Measurements from ENCODE around the gene HSD11B2.

Gene HSD11B2

DNA sequence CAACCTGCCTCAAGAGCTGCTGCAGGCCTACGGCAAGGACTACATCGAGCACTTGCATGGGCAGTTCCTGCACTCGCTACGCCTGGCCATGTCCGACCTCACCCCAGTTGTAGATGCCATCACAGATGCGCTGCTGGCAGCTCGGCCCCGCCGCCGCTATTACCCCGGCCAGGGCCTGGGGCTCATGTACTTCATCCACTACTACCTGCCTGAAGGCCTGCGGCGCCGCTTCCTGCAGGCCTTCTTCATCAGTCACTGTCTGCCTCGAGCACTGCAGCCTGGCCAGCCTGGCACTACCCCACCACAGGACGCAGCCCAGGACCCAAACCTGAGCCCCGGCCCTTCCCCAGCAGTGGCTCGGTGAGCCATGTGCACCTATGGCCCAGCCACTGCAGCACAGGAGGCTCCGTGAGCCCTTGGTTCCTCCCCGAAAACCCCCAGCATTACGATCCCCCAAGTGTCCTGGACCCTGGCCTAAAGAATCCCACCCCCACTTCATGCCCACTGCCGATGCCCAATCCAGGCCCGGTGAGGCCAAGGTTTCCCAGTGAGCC is 5.8 kb downstream of the HSD11B2 start:
- no peak for DNase-seq

DNA sequence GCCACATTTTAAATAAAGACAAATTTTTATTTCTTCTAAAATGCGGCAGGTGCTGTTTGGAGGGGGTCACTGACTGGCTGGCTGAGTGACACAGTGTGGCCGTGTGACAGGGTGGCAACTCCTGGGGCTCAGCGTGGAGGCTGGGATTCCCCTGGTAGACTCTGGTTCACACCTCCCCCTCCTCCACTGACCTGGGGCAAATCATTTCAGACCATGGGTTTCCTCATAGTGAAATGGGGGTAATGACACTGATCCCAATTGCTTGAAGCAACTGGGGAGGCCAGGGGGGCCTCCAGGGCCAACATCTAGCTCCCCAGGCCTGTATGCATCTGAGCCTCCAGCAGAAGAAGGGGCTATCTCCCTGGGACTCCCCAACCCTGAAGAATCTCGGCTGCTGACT is 6.6 kb downstream of the HSD11B2 start:
- no peak for DNase-seq

DNA sequence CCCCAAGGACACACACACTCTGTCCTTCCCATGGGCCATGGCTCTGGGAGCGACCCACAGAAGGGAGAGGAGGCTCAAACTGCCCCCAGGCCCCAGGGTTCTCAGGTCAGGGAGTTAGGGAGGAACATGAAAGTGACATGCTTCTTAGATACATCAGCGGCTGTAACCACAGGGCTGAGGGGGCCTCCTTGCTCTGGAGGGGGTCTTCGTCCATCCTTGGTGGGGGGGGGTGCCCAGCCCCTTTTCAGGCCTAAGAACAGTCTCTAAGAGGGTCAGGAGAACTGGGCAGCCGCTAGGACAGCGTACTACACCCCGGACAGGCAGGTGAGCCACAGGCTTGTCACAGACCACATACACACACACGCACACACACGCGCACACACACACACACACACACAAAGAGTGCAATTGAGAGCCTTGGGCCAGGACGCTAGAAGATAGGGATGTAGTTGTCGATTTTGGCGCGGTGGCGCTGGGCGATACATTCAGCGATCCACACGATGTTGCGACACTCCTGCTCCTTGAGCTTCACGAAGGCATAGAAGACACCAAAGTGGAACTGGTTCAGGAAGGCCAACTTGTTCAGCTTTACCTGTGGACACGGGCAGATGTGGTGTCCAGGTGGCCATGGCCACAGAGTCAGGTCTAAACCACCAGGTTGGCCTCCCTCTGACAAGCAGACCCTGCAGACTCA is 7.3 kb downstream of the HSD11B2 start:
- DNase-seq = no peak

DNA sequence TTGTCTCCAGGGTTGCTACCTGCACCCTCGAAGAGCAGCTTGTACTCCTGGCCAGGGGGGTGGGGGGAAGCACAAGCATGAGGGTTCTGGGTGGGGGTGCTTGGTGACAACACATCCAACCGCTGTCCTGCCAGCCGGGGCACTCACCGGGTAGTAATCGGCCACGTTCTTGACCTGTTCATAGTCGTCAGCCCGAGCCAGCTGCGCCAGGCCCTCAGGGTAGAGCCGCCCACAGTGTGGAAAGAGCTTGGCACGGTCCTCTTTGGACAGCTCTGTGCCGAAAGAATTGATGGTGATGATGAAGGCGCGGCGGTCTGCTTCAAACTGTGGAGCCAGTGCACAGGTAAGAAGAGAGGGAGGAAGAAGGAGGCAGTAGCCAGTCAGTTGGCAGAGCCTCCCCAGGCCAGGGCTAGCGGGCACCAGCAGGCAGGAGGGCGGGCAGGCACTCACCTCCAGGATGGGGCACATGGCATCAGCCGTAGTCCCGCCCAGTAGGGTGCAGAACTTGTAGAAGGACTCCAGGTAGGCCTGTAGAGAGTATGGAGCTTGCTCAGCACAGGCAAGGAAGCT is 8.0 kb downstream of the HSD11B2 start:
- DNase-seq = no peak

DNA sequence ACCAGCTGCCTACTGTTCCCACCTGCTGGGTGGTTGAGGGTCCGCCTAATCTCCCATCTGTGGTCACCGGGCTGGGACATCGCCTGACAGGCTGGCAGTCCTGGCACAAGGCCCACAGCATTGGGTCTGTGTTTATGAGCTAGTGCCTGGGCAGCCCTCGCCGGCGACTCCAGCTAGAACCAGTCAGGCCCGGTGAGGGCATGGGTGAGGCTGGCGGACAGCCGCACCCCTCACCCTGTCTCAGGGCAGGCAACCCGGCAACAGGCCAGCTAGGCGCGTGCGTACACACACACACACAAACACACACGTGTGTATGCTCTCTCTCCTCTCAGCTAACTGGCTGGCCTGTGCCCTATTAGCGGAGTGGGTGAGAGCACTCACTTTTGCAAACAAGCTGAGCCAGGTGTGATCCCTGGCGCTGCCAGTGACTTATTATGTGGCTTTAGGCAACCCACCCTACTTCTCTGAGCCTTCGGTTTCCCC is 10.4 kb downstream of the HSD11B2 start:
- no peak for DNase-seq

DNA sequence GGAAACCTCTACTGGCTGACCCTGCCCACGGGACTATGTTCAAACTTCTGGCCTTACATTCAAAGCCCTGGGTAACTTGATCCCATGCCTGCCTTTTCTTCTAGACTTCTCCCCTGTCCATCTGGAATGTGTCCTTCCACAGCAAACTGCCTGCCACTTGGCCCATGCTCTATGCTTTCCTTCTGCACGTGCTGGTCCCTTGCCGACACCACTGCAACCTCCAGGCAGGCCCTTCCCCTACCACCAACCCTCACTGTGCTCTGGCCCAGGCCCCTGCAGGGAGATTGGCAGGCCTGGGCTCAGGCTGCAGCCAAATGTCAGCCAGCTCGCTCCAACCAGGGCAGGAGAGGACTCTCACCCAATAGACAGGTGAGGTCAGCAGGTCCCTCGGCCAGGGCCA is 11.0 kb downstream of the HSD11B2 start:
- DNase-seq = no peak

DNA sequence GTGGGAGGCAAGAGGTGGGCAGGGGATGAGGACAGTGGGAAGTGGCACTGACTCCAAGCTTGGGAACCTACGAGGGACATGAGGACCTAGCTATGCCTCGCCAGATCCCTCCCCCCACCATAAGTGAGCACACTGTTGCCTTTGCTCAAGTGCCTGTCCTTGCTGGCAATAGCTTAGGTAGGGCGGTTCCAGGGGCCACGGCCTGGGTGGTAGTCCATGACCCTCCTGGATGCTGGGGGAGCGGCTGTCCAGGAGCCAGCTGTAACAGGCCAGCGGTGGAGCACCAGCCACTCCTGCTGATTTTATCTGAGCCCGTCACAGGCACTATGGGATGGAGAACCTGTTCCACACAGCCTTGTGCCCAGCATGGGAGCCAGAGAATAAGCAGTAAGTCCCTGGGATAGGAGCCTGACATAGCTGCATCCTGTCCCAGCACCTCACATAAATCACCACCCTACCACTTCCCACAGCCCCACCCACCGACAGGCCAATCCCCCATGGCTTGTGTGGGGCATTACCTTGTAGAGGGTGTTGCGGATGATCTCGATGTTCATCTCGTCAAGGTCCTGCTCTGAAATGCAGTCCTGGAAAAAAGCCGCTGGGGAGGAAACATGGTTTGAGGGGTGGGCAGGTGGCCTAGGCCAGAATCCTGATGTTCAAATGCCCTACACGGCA is 11.8 kb downstream of the HSD11B2 start:
- no peak for DNase-seq

DNA sequence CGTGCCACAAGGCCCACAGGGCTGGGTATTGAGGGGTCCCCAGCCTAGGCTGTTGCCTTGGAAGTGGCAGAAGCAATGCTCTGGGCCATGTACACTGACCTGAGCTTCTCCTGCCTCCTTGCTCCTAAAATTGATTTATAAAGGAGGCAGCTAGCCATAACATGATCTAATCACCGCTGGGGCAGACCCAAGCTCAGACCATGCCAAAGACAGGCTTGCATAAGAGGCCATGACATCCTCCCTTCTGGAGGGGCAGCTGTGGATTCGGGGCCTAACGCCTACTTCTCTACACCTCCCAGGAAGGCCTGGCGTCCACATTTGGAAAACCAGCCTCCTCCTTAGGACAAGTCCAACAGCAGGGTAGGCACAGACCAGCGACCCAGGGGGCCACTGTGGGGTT is 12.3 kb downstream of the HSD11B2 start:
- no peak for DNase-seq

DNA sequence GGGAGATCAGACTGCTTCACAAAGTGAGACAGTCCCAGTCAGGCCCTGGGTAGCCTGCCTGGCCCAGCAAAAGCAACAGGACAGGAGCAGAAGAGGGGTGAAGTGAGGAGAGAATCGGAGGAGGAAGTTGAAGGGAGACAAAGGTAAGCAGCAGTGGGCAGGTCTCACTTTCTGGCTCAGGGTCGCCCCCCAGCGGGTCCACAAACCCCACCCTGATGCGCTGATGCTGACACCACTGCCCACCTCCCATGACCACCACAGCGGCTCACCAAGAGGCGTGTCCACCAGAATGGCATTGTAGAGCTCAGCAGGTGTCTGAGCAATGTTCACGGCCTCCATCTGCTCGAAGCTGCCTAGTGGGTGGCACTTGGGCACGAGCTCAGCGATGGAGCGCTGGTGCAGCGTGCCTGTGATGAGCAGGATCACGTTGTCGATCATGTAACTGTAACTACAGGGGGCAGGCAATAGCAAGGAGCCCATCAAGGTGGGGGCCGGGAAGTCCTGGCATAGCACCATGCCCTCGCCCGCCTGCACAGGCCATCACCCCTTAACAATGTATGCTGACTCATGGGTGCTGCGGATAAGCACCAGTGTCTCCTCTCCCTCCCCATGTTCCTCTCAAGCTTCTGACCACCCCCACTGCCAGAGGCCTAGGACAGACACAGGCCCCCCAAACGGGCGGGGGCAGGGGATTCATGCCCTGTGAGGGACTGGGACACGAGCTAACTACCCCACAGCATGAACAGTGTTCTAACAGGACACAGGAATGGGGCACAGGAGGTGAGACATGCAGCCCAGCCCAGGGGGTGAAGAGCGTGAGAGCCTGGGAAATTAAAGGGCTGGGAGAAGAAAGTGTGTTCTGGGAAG is 13.6 kb downstream of the HSD11B2 start:
- no peak for DNase-seq

DNA sequence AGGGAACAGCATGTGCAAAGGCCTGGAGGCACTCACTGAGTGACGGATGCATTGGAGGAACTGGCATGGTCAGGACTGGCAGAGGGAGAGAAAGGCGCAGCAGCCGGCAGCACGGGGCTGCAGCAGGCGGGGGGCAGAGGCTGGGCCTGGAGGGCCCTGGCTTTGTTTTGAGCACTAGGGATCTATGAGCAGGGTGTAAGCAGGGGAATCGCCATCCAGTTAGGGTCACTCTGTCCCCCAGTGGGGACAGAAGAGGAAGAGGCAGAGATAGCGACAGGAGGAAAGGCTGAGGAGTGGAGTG is 14.2 kb downstream of the HSD11B2 start:
- DNase-seq = no peak

DNA sequence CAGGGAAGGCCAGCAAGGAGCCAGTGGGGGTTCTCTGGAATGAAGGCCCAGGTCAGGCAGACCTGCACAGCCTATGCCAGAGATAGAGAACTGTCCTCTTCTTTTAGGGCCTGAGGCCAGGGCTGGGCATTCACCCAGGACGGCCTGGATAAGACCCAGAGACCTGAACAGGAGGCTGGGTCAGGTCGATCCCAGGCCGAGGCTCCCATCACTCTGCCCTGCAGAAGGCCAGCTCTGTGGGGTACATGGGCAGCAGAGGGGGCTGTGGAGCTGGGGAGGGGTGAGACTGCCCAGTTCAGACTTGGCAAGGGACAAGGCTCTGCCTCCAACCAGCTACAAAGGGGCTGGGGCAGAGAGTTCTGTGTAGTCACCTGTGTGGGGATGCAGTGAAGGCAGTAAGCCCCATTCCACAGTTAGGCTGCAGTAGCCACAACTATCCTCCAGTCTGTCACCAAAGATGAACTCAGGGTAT is 14.6 kb downstream of the HSD11B2 start:
- no peak for DNase-seq

DNA sequence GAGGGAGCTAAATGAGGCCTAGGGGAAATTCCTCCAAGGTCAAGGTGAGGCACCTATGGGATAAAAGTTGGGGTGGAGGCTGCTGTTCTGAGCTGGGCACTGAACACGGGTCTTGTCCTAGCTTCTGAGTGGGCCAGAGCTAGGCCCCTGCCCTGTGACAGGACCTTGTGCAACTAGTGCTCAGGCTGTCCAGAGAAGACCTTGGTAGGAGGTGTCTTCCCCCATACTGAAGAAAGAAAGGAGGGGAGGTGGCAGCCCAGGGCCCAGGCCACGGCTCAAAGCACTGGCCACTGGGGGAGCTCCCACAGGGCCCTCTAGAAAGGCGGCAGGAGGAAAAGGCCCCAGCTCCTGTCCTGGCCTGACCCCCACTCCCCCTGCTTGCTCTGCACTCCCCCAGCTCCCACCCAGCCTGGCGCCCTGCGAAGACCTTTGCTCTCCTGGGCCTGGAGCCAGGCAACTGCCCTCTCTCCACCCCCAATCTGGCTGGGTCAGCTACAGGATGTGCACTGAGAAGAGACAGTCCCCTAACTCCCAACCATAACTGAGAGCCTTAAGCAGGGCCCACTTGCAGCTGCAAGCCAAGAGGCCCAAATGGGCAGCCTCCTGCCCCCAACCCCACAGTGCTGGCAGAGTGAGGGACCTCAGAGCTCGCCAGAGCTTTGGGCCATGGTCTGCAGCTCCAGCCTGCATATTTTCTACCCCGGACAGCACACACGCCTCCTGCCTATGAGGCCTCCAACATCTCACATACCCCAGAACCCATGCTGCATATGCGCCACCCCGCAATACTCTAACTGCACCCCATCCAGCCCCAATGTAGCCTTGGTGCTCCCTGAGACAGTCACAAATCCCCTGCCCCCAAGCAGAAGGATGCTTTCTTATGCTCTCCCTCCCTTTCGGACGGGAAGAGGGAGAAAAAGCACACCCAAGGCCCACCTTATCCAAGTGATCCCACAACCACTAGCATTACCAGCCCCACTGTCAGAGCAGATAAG is 15.3 kb downstream of the HSD11B2 start:
- DNase-seq = no peak

DNA sequence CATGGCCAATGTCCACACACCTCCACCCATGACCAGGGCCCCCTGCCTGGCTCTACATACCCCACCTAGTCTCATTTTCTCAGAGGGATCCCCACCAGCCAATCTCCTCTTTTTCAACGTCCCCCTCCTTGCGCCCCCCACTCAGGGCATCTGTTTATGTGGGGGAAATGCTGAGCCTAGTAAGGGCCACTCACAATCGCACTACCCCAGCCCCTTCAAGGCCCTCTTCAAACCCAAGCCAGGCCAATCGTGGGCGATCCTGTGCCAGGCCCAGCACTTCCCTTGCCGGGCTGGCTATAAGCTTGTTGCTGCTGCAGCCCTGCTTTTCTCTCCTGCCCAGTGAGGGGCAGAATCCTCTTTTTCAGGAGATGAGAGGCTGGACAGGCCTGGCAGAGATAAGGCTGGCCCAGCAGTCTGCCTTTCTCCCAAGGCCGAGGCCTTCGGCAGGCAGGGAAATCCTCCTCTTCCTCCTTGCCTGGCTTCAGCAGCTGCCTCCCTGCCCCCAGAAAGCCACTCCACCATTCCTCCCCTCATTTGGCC is 16.1 kb downstream of the HSD11B2 start:
- no peak for DNase-seq

DNA sequence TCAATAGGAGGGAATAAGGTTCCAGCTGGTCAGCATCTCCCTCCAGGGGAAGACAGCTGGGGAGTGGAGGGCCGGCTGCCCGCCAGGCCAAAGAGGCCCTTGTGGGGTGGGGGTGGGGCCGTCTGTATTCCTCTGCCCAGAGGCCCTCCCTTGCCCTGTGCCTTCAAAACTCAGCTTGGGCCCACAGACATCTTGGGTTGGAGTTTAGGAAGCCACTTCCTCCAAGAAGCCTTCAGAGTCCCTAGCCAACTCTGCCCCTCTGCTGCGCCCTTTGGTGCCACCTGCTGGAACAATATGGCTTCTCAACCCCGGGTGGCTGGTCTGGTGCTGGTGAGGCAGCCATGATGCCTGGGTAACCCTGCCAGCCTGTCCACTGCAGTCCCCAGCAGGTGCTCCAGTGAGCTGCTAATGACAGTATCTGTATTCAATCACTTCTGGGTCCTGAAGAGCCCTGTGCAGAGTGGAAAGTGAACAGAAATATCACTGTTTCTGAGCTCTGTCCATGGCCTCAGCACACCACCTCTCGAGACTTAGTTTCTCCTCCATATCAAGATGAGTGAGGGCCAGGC is 16.7 kb downstream of the HSD11B2 start:
- DNase-seq = no peak

DNA sequence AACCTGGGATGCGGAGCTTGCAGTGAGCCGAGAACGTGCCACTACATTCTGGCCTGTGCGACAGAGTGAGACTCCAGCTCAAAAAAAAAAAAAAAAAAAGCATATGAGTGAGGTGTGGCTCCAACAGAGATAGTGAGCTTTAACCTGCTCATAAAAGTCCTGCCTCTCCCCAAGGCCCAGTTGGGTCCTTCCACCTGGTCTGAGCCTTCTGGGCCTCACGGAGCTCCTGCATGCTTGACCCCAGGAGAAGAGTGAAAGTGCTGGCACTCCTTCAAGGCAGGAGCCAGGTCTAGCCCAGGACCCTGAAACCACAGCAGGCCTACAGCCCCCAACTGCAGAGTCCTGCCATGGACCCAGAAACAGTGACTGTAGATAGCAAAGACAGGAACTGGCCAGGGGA is 17.7 kb downstream of the HSD11B2 start:
- no peak for DNase-seq

DNA sequence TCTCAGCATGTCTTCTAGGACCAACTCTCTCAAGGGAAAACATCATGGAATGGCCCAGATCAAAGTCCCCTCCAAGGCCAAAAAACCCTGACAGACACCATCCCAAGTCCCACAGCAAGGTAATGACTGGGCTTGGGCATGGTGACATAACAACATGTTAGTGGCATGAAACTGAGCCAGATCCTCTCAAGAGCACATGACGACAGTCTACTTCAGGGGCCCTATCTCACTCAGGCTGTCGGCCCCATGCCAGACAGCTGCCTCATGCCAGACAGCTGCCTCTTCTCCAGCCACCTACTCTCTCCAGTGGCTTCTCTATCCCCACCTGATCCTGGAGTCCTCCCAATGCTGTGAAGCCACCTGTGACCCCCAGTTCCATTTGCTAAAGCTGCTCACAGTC is 18.4 kb downstream of the HSD11B2 start:
- no peak for DNase-seq

DNA sequence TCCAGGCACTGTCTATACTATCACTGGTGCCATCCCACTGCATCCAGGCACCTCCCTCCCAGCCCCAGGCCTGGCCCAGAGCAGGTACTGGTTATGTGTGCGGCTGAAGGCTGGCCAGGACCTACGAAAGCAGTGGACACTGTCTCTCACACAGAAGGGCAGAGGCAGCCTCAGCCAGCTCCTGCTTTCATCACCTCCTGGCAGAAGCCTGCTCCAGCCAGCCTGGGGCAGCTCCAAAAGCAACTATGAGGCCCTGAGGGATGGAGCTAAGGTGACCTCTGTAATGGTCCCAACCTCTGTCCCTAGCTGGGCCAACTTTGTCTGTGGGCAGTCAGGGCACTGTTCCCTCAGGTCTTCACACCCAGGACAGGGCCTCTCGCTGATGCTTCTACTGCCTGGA is 18.8 kb downstream of the HSD11B2 start:
- DNase-seq = no peak

DNA sequence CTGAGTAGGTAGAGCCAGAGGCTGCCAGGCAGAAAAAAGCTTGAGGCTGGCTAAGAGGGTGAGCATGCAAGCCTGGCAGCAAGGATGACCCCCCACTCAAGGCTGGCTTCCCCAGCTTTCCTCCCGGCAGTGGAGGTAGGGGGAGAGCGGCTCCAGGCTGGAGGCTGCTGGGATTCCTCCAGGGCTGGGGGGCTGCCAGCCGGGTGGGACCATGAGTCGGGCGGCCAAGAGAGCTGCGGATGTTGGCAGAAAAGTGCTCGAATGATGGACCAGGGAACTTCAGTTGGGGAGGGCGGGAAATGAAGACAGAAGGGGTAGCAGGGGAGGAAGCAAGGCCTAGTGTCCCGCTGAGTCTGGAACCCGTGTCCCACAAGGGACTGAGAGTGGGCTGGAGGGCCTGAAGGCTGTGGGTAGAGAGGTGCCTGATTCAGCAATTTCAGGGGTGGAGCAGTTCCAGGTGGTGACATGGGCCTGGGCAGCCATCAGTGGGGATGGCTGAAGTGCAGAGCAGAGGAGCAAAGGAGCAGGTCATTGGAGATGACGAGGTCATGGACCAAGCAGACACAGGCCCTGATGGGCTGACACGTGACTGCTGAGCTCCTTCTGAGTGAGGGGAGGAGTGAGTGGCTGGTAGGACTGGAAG is 20.3 kb downstream of the HSD11B2 start:
- peak; percentile 71 for DNase-seq

DNA sequence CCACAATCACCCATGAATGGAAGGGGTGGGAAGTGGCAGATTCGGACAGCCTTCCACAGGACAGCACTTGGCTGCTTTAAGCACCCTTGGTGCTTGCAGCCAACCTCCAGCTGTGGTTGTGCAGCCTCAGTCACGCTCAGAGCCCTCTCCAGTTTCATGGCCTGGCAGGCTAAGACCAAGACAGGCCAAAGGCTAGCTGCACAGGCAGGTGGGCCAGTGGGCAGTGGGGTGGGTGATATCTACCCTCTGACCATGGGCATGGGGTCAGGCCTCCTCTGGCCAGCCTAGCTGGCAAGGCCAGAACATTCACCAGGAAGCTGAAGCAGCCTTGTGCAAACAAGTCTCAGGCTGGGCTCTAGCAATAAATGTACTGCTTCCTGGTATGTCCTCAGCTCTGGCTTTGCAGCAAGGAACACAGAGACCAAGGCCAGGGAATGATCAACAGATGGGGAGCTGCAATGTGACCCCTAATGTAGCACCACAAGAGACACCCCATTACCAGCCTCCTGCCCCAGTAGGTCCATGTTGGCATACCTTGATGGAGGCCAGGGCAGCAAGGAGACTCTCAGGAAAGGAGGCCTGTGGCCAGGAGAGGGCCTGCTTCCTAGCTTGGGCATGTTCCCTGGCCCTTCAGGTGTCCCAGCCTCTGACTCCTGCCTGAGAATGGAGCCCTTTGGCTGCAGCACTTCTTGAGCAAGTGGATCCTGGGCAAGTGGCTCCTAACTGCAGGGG is 20.9 kb downstream of the HSD11B2 start:
- DNase-seq = no peak

DNA sequence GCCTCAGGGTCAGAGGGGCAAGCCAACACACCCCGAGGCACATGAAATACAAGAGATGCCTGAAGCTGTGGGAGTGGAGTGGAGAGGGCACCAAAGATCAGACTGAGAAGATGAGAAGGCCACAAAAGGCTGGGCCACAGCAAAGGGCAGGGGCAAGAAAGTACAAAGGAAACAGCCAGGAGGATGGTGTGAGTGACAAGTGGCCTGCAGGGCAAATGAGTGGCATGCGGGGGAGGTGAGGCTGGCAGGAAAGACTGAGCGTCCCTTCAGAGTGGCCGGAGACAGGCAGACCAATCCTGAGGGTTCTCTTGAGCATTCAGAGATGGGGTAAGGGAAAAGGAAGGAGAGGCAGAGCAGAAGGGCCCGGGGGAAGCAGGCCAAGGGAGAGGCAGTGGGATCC is 23.2 kb downstream of the HSD11B2 start:
- DNase-seq = no peak
